IMR-90 (cell line): ENCODE results near the gene FBXL7. TPM values are rescaled to one million over a fixed set of nuclear protein-coding genes. Genes with fewer than 3 reads are reported as not detected.

Experiments
- ATAC-seq: fragments of 200-7000 bp; cut with Tn5 transposase; 2 replicates; pipeline ENCODE4 v1.9.1; 2020; ENCODE audit warnings: low read depth, mild to moderate bottlenecking, moderate library complexity
- BruUV-seq: library from RNA; stranded (reverse); fragments of 400-500 nt; replicated peaks from 2 replicates; lab custom pipeline; 2021; lab: Mats Ljungman, UMichigan
- CTCF ChIA-PET: fragments of 300-600 bp; formaldehyde crosslinking; extraction: SDS; loops from one replicate; lab custom pipeline; 2021; ENCODE audit warnings: antibody characterized with exemption; lab: Yijun Ruan, JAX
- POLR2A ChIA-PET: fragments of 300-600 bp; sonication (Branson Sonifier 250); formaldehyde crosslinking; loops from one replicate; lab custom pipeline; 2022; ENCODE audit warnings: antibody characterized with exemption; ENCODE audit not compliant: unreplicated experiment; lab: Charles Lee
- DNase-seq: peaks from one replicate; pipeline ENCODE4 v3.0.0; 2013
- H2AFZ ChIP-seq: replicated peaks from 2 replicates; pipeline ENCODE3; 2013; ENCODE audit warnings: low read length, mild to moderate bottlenecking; ENCODE audit not compliant: poor library complexity
- H2AK5ac ChIP-seq: 2 replicates; pipeline ENCODE4 v1.6.1; 2013; ENCODE audit warnings: low read depth, low read length, inconsistent platforms
- H2AK9ac ChIP-seq: replicated peaks from 2 replicates; pipeline ENCODE3; 2013; ENCODE audit warnings: mild to moderate bottlenecking, low read depth, low read length, moderate library complexity; ENCODE audit not compliant: poor library complexity
- H2BK120ac ChIP-seq: 2 replicates; pipeline ENCODE4 v1.6.1; 2013; ENCODE audit warnings: low read depth, low read length, inconsistent platforms
- H2BK15ac ChIP-seq: 3 replicates; pipeline ENCODE4 v1.6.1; 2013; ENCODE audit warnings: low read depth, low read length, inconsistent platforms
- H2BK20ac ChIP-seq: 2 replicates; pipeline ENCODE4 v1.6.1; 2013; ENCODE audit warnings: low read depth, mild to moderate bottlenecking, inconsistent platforms, low read length, moderate library complexity
- H2BK5ac ChIP-seq: 2 replicates; pipeline ENCODE4 v1.6.1; 2013; ENCODE audit warnings: mild to moderate bottlenecking, low read depth, low read length, inconsistent platforms; ENCODE audit not compliant: poor library complexity, severe bottlenecking
- H3K14ac ChIP-seq: replicated peaks from 2 replicates; pipeline ENCODE4 v1.6.1; 2013; ENCODE audit warnings: low read depth, low read length, inconsistent platforms
- H3K18ac ChIP-seq: 2 replicates; pipeline ENCODE4 v1.6.1; 2013; ENCODE audit warnings: low read depth, low read length, control low read depth
- H3K23ac ChIP-seq: 2 replicates; pipeline ENCODE4 v1.6.1; 2013; ENCODE audit warnings: low read depth, low read length, inconsistent platforms
- H3K27ac ChIP-seq: 2 replicates; pipeline ENCODE4 v1.5.1; 2013; ENCODE audit warnings: mild to moderate bottlenecking, control low read depth, low read length; ENCODE audit not compliant: insufficient read depth
- H3K27me3 ChIP-seq: 2 replicates; pipeline ENCODE4 v1.6.1; 2013; ENCODE audit warnings: low read length; ENCODE audit not compliant: control insufficient read depth, insufficient read depth
- H3K36me3 ChIP-seq: 2 replicates; pipeline ENCODE4 v1.6.1; 2013; ENCODE audit warnings: low read length, mixed read lengths; ENCODE audit not compliant: control insufficient read depth, insufficient read depth
- H3K4ac ChIP-seq: 2 replicates; pipeline ENCODE4 v1.6.1; 2013; ENCODE audit warnings: low read depth, low read length, inconsistent platforms
- H3K4me1 ChIP-seq: 2 replicates; pipeline ENCODE4 v1.6.1; 2013; ENCODE audit warnings: low read length, mixed read lengths; ENCODE audit not compliant: control insufficient read depth, insufficient read depth
- H3K4me2 ChIP-seq: 2 replicates; pipeline ENCODE4 v1.6.1; 2013; ENCODE audit warnings: low read depth, mild to moderate bottlenecking, control low read depth, low read length, moderate library complexity
- H3K4me3 ChIP-seq: 2 replicates; pipeline ENCODE4 v1.5.1; 2013; ENCODE audit warnings: low read depth, mild to moderate bottlenecking, control low read depth, low read length, moderate library complexity; ENCODE audit not compliant: insufficient read depth
- H3K56ac ChIP-seq: 2 replicates; pipeline ENCODE4 v1.6.1; 2013; ENCODE audit warnings: low read length, inconsistent platforms; ENCODE audit not compliant: insufficient read depth; ENCODE audit errors: extremely low read depth
- H3K79me1 ChIP-seq, 2 experiments: 2 replicates each; pipeline ENCODE4 v1.6.1; 2013; ENCODE audit warnings: low read length in 2 of 2, inconsistent platforms in 1 of 2, low read depth in 1 of 2
- H3K9ac ChIP-seq: 2 replicates; pipeline ENCODE4 v1.6.1; 2013; ENCODE audit warnings: low read depth, low read length, control low read depth
- H3K9me1 ChIP-seq: 2 replicates; pipeline ENCODE4 v1.6.1; 2013; ENCODE audit warnings: low read length, inconsistent platforms; ENCODE audit not compliant: insufficient read depth
- H3K9me3 ChIP-seq: 2 replicates; pipeline ENCODE4 v1.6.1; 2013; ENCODE audit warnings: low read length; ENCODE audit not compliant: control insufficient read depth, insufficient read depth
- H4K20me1 ChIP-seq: 2 replicates; pipeline ENCODE4 v1.6.1; 2013; ENCODE audit warnings: low read length, inconsistent platforms; ENCODE audit not compliant: insufficient read depth
- H4K5ac ChIP-seq: 2 replicates; pipeline ENCODE4 v1.6.1; 2013; ENCODE audit warnings: mild to moderate bottlenecking, low read depth, low read length, control low read depth
- H4K8ac ChIP-seq, 2 experiments: 2 replicates each; pipeline ENCODE4 v1.6.1; 2013; ENCODE audit warnings: low read depth in 2 of 2, low read length in 2 of 2, control low read depth in 1 of 2, inconsistent platforms in 1 of 2
- H4K91ac ChIP-seq: 2 replicates; pipeline ENCODE4 v1.6.1; 2013; ENCODE audit warnings: low read depth, low read length, inconsistent platforms; ENCODE audit not compliant: insufficient read depth
- MAFK ChIP-seq: IDR thresholded peaks from 2 replicates; pipeline ENCODE4 v1.6.1; 2012; ENCODE audit warnings: low read depth, low read length, improper control_type of control experiment
- MAZ ChIP-seq: IDR thresholded peaks from 2 replicates; pipeline ENCODE4 v1.6.1; 2012; ENCODE audit warnings: low read depth, mild to moderate bottlenecking, low read length, improper control_type of control experiment, moderate library complexity, borderline replicate concordance
- WGBS, 2 experiments: methylation state at CpG; one replicate each; pipeline versions ENCODE4 v1.1.5 to v1.1.7; 2013; ENCODE audit warnings: missing lambda C conversion rate in 2 of 2; ENCODE audit not compliant: insufficient read length in 1 of 2; ENCODE audit errors: extremely low coverage in 2 of 2; 5-methylcytosine and 5-hydroxymethylcytosine counted together
- dilution Hi-C: fragments of 300-500 bp; cut with HindIII; formaldehyde crosslinking; loops from one replicate; pipeline ENCODE4 v1.14.3; 2018; ENCODE audit warnings: low sequenced_read_pairs; ENCODE audit not compliant: unreplicated experiment
- in situ Hi-C: fragments of 300-500 bp; cut with MboI; formaldehyde crosslinking; loops from 3 replicates; pipeline ENCODE4 v1.14.3; 2019; ENCODE audit warnings: low sequenced_read_pairs, inconsistent platforms, mixed read lengths
- intact Hi-C: fragments of 100-400 bp; cut with micrococcal nuclease; formaldehyde crosslinking; loops from 2 replicates; pipeline ENCODE4 v1.10.0; 2022
- polyA plus RNA-seq, 3 experiments: library from polyadenylated mRNA; depleted of rRNA; stranded (reverse); fragments of >200 nt; gene quantifications; 2 replicates each; pipeline ENCODE4 v1.2.3, GENCODE V29; 2012; ENCODE audit warnings: low replicate concordance in 1 of 3
- total RNA-seq: library from RNA; depleted of rRNA; stranded (reverse); fragments of >200 nt; gene quantifications from 2 replicates; pipeline ENCODE4 v1.2.3, GENCODE V29; 2012

Gene FBXL7
- total and polyA plus RNA-seq, 2 of the 4 experiments (the other 2 are of a cell fraction), result 4.1 to 10.2 TPM

DNA sequence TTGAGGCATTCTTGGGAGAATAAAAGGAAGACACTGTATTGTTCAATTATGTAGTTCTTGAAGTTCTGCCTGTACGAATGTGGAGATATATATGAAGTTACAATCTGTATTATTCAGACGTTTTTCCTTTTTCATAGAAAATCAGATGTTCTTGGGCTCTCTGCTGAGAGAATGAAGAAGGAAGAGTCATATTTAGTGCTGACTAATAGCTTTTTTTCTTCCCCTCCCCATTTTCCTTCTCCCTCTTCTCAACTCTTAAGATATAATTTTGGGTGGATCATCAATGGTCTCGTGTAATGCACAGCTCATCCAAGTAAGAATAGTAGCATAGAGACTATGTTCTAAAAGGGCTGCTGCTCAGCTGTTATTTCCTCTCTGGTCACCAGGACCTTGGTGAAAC lies 23.0 kb upstream of the FBXL7 start:
- H2BK5ac ChIP-seq, result no peak overlapping the region
- H3K4me1 ChIP-seq, result no peaks in the 10 kb centered on the region
- intact Hi-C loops, result no loop called here
- H4K20me1 ChIP-seq, result no peaks in the 10 kb centered on the region
- no peaks in the 10 kb centered on the region for H3K79me1 ChIP-seq
- H3K9me1 ChIP-seq, result no peaks in the 10 kb centered on the region
- H2AK5ac ChIP-seq, result no peak overlapping the region
- dilution Hi-C loops, result no loop called here
- H2BK120ac ChIP-seq, result no peak overlapping the region
- H2BK20ac ChIP-seq, result no peak overlapping the region
- DNase-seq (no peak), ATAC-seq (no peak)
- H3K14ac ChIP-seq, result no peak overlapping the region
- in situ Hi-C loops, result no loop called here
- H3K4me2 ChIP-seq, result no peak overlapping the region
- H3K9me3 ChIP-seq, result no peaks in the 10 kb centered on the region
- no peak overlapping the region for H2AK9ac ChIP-seq
- no peak overlapping the region for H3K18ac ChIP-seq
- H3K27me3 ChIP-seq, result peaks cover 11% of the 10 kb centered on the region
- ChIA-PET POLR2A (no interaction called here), CTCF (no interaction called here)
- no peak overlapping the region for H3K4me3 ChIP-seq
- H4K91ac ChIP-seq, result no peak overlapping the region
- no peak overlapping the region for H2BK15ac ChIP-seq
- no peak overlapping the region for H2AFZ ChIP-seq
- no peak overlapping the region for H4K5ac ChIP-seq
- H3K56ac ChIP-seq, result no peak overlapping the region
- H3K23ac ChIP-seq, result no peak overlapping the region
- H3K9ac ChIP-seq, result no peak overlapping the region
- no peaks in the 10 kb centered on the region for H3K36me3 ChIP-seq
- no CpG with 5 or more reads among the region's 3 CpGs for WGBS, 2 experiments
- H3K4ac ChIP-seq, result no peak overlapping the region
- no peak overlapping the region for H4K8ac ChIP-seq
- H3K27ac ChIP-seq, result no peak overlapping the region
- BruUV-seq, result no TSS peak
- peak; percentile 51; the same call in 1 of the 2 replicates for TF ChIP-seq MAFK
- no peak for TF ChIP-seq MAZ
